Liver (tissue), 3 donors: Measurements from ENCODE around the gene SLC6A17.

ENCODE experiments used
- GABPA ChIP-seq, 2 donors: IDR thresholded peaks in 1 of 2; conservative IDR thresholded peaks in 1 of 2; 2 replicates each; pipeline ENCODE4 v1.6.1; 2016; ENCODE audit warnings: antibody characterized with exemption in 2 of 2, mild to moderate bottlenecking in 1 of 2, moderate library complexity in 1 of 2
- MAX ChIP-seq: IDR thresholded peaks from 2 replicates; pipeline ENCODE4 v1.6.1; 2016; ENCODE audit warnings: antibody characterized with exemption
- TAF1 ChIP-seq: conservative IDR thresholded peaks from 2 replicates; pipeline ENCODE4 v1.6.1; 2016; ENCODE audit warnings: antibody characterized with exemption, mild to moderate bottlenecking
- TF ChIP-seq, protein P1 (sequence below): fragments of 150-350 bp; IDR thresholded peaks from 2 replicates; pipeline ENCODE4 v1.5.1; 2017; ENCODE audit warnings: improper control_type of control experiment, low read depth, low read length; ENCODE audit not compliant: missing input control
- TF ChIP-seq, protein P2 (sequence below): IDR thresholded peaks from 2 replicates; pipeline ENCODE4 v1.6.1; 2016; ENCODE audit warnings: antibody characterized with exemption, mild to moderate bottlenecking
- TF ChIP-seq, protein P3 (sequence below): IDR thresholded peaks from 2 replicates; pipeline ENCODE4 v1.6.1; 2016; ENCODE audit warnings: antibody characterized with exemption
- donor health status: healthy.
- donor health status: healthy.

DNA sequence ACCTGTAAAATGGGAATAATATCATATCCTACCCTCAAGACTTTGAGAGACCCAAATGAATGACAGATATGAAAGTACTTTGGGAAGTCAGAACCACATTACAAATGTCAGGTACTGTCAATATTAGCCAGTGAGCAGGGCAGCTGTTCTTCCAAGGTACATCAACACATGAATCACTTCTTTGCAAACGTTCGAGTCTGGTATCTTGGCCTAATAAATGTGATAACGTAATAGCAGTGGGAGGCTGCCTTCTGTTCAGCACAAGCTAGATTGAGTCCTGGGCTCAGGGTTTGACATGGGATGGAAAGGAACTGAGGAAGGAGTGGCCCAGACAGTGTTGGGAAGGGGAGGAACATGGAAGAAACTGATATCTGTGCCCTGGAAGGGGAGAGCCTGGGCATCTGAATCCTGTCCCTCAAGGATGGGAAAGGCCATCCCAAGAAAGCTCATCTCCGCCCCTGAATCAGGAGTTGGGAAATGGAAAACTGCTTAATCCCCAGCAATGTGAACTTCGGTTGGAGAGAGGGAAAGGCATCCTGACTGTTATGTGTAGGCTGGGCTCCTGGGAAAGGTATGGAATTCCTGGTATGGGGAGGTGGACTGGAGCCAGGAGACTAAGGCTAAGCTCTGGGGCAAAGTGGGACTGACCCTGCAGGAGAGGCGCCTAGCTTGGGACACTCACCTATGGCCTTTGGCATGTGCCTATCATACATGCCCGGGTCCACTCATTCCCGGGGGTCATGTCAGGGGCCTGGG lies 74.1 kb downstream of the SLC6A17 start:
- TF ChIP-seq, protein P1, sequence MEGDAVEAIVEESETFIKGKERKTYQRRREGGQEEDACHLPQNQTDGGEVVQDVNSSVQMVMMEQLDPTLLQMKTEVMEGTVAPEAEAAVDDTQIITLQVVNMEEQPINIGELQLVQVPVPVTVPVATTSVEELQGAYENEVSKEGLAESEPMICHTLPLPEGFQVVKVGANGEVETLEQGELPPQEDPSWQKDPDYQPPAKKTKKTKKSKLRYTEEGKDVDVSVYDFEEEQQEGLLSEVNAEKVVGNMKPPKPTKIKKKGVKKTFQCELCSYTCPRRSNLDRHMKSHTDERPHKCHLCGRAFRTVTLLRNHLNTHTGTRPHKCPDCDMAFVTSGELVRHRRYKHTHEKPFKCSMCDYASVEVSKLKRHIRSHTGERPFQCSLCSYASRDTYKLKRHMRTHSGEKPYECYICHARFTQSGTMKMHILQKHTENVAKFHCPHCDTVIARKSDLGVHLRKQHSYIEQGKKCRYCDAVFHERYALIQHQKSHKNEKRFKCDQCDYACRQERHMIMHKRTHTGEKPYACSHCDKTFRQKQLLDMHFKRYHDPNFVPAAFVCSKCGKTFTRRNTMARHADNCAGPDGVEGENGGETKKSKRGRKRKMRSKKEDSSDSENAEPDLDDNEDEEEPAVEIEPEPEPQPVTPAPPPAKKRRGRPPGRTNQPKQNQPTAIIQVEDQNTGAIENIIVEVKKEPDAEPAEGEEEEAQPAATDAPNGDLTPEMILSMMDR: no peak
- TF ChIP-seq GABPA (IDR thresholded peaks at IDR 0.05 in 1 of 2, conservative IDR thresholded peaks at IDR 0.05 in 1 of 2) (no peak), TAF1 (no peak), MAX (no peak)
- TF ChIP-seq, protein P2, sequence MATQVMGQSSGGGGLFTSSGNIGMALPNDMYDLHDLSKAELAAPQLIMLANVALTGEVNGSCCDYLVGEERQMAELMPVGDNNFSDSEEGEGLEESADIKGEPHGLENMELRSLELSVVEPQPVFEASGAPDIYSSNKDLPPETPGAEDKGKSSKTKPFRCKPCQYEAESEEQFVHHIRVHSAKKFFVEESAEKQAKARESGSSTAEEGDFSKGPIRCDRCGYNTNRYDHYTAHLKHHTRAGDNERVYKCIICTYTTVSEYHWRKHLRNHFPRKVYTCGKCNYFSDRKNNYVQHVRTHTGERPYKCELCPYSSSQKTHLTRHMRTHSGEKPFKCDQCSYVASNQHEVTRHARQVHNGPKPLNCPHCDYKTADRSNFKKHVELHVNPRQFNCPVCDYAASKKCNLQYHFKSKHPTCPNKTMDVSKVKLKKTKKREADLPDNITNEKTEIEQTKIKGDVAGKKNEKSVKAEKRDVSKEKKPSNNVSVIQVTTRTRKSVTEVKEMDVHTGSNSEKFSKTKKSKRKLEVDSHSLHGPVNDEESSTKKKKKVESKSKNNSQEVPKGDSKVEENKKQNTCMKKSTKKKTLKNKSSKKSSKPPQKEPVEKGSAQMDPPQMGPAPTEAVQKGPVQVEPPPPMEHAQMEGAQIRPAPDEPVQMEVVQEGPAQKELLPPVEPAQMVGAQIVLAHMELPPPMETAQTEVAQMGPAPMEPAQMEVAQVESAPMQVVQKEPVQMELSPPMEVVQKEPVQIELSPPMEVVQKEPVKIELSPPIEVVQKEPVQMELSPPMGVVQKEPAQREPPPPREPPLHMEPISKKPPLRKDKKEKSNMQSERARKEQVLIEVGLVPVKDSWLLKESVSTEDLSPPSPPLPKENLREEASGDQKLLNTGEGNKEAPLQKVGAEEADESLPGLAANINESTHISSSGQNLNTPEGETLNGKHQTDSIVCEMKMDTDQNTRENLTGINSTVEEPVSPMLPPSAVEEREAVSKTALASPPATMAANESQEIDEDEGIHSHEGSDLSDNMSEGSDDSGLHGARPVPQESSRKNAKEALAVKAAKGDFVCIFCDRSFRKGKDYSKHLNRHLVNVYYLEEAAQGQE: no peak
- TF ChIP-seq, protein P3, sequence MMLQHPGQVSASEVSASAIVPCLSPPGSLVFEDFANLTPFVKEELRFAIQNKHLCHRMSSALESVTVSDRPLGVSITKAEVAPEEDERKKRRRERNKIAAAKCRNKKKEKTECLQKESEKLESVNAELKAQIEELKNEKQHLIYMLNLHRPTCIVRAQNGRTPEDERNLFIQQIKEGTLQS: no peak
